D721Med (cell line): ENCODE data around the gene TSPAN9.

Source experiments
- DNase-seq: peaks from one replicate; pipeline ENCODE4 v3.0.0; 2011; ENCODE audit warnings: low spot score; ENCODE audit not compliant: insufficient read length
- FAIRE-seq: peaks from 2 replicates; lab custom pipeline; 2011; peaks lifted over from hg19 to GRCh38; lab: Jason Lieb, UNC
- TF ChIP-seq, protein P1 (sequence below): IDR thresholded peaks from 2 replicates; pipeline ENCODE4 v1.5.1; 2012; ENCODE audit warnings: mild to moderate bottlenecking, control low read depth; ENCODE audit not compliant: insufficient read depth; ENCODE audit errors: missing control alignments

TSPAN9 gene

DNA sequence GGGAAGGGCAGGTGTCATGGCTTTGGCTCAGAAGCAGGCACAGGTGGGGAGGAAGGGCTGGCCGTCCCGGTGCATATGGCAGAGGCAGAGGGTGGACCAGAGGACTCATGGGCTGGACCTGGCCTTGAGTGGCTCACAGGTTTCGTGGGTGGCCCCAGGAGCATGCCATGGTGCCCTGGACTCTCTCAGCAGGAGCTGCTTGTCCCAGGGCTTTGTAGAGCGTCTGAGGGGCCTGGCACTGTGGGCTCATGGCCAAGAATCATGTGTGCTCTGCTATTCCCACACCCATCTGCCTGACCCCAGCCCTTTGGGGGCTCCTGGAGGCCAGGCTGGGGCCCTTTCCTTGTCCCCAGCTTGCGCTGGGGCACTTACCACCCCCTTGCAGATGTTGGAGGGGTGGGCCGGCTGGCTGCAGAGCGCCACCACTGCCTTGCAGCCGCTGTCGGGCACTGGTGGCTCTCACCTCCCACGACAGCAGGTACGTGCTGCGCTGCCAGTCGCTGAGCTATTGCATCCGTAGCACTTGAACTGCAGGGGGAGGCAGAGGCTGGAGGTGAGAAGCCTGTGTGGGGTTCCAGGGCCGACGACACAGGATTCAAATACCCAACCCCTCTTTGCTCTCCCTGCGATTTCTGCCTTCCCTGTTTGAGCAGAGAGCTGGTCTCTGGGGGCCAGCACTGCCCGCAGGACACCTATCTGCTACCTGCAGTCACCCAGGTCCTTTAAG, 226.4 kb downstream of the TSPAN9 start:
- DNase-seq (no peak), FAIRE-seq (no peak)
- TF ChIP-seq, protein P1, sequence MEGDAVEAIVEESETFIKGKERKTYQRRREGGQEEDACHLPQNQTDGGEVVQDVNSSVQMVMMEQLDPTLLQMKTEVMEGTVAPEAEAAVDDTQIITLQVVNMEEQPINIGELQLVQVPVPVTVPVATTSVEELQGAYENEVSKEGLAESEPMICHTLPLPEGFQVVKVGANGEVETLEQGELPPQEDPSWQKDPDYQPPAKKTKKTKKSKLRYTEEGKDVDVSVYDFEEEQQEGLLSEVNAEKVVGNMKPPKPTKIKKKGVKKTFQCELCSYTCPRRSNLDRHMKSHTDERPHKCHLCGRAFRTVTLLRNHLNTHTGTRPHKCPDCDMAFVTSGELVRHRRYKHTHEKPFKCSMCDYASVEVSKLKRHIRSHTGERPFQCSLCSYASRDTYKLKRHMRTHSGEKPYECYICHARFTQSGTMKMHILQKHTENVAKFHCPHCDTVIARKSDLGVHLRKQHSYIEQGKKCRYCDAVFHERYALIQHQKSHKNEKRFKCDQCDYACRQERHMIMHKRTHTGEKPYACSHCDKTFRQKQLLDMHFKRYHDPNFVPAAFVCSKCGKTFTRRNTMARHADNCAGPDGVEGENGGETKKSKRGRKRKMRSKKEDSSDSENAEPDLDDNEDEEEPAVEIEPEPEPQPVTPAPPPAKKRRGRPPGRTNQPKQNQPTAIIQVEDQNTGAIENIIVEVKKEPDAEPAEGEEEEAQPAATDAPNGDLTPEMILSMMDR, result no peak

DNA sequence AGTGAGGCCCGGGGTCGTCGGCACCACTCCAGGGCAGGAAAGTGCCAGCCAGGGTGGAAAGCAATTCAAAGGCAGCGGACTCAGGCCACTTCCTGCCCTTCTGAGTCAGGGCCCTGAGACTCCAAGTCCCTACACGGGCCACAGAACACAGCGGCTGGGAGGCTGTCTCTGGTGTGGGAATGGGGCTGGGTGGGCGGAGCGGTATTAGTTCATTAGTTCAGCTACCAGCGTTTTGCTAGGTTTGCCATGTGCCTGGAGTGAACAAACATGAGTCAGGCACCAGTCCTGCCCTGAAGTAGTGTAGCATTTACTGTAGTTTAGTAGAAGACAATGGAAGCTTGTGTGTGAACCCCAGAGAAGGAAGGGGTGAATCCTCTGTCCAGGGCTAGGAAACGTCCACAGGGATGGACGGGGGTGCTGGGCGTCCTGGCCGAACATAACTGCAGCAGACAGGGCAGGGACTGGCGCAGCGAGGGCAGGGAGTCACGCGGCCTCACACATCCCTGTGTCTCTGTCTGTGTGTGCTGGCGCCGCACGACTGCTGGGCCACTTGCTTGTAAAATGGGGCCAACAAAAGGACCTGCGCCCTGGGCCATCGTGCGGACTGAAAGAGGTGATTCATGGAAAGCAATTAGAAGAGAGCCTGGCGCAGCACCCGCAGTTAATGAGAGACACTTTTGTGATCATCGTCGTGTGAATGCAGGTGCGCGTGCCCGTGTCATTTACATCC, 227.4 kb downstream of the TSPAN9 start:
- FAIRE-seq (no peak), DNase-seq (no peak)
- TF ChIP-seq, protein P1, result no peak

DNA sequence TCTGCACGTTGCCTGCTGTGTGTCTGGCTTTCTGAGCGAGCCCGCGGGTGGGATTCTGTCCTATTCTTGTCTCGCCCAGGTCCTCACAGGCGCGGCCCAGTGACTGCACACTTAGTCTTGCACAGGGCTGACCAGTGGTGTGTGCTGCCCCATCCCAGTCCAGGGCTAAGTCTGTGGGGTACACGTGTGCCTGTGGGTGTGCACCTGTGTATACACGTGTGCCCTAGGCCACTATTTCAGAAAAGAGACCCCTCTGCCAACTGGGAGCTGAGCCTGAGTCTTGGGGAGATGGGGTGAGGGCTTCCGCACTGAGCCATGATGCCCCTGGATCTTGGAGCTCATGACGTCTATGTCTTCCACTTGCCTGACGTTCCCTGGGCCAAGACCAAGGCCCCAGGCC, 228.3 kb downstream of the TSPAN9 start:
- FAIRE-seq (no peak), DNase-seq (no peak)
- TF ChIP-seq, protein P1, result no peak

GRCh38 chr12:3305904-3306619, 228.9 kb downstream of the TSPAN9 start:
- TF ChIP-seq, protein P1, result no peak
- FAIRE-seq, result no peak
- DNase-seq, result no peak

DNA sequence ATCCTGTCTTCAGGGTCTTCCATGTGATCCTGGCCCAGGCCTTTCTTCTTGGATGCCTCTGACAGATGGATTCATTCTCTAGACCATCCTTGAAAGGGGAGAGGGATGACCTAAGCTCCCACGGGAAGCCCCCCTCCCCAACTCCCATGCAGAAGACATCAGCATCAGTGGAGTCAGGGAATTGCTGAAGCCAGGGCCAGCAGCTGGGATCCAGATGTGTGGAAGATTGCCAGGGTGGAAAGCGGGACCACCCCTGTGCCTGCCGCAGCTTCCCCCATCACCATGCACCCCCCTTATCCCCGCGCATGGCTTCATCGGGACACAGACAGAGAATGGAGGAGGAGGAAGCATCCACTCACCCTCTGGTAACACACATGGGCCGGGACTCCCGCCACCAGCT, 230.2 kb downstream of the TSPAN9 start:
- TF ChIP-seq, protein P1, result no peak
- DNase-seq (no peak), FAIRE-seq (no peak)

- DNase-seq, result no peak
- no peak for FAIRE-seq
These were observed 230.9 kb downstream of the TSPAN9 start for GRCh38 chr12:3308063-3308462.

More at GRCh38 chr12:3308063-3308462, 230.9 kb downstream of the TSPAN9 start:
- TF ChIP-seq, protein P1, result no peak
